Natural killer cell (primary cell): ENCODE data around the gene ETV4. TPM values are rescaled to one million over a fixed set of nuclear protein-coding genes. Genes with fewer than 3 reads are reported as not detected.
A peak's percentile ranks its signal among the peaks of the same experiment; 100 is the strongest.

Experiments used
- ATAC-seq, 3 donors: fragments of 150-1000 bp in 2 of 3; fragments of 200-7000 bp in 1 of 3; cut with Tn5 transposase; 1 replicate in 1 of 3; 2 replicates in 2 of 3; pipeline ENCODE4 v1.10.0; 2021; ENCODE audit warnings: mild to moderate bottlenecking in 2 of 3, moderate library complexity in 2 of 3
- DNase-seq, 2 donors: peaks; one replicate each; pipeline versions ENCODE4 v3.0.0 to v3.0.0-alpha.2; 2013 to 2021; ENCODE audit warnings: mixed read lengths in 1 of 2
- H3K27ac ChIP-seq: one replicate; pipeline ENCODE4 v1.5.1; 2013; ENCODE audit warnings: mild to moderate bottlenecking, low read length
- H3K27me3 ChIP-seq: one replicate; pipeline ENCODE4 v1.6.1; 2013; ENCODE audit warnings: low read length; ENCODE audit not compliant: control insufficient read depth, insufficient read depth
- H3K36me3 ChIP-seq: one replicate; pipeline ENCODE4 v1.6.1; 2013; ENCODE audit warnings: low read length; ENCODE audit not compliant: control insufficient read depth, insufficient read depth
- H3K4me1 ChIP-seq: one replicate; pipeline ENCODE4 v1.6.1; 2013; ENCODE audit warnings: low read length; ENCODE audit not compliant: control insufficient read depth, insufficient read depth
- H3K4me3 ChIP-seq: one replicate; pipeline ENCODE4 v1.5.1; 2013; ENCODE audit warnings: low read length
- H3K9me3 ChIP-seq: one replicate; pipeline ENCODE4 v1.6.1; 2013; ENCODE audit warnings: low read length; ENCODE audit not compliant: control insufficient read depth, insufficient read depth
- H3K27ac Mint-ChIP-seq, 2 donors: one replicate each; pipeline ENCODE4 v1.8.0; 2022; ENCODE audit warnings: mild to moderate bottlenecking in 2 of 2, mixed read lengths in 2 of 2, moderate library complexity in 1 of 2
- H3K27me3 Mint-ChIP-seq, 2 donors: one replicate each; pipeline ENCODE4 v1.8.0; 2022; ENCODE audit warnings: low read depth in 2 of 2, mixed read lengths in 2 of 2
- H3K36me3 Mint-ChIP-seq: one replicate; pipeline ENCODE4 v1.8.0; 2022; ENCODE audit warnings: mixed read lengths
- H3K4me1 Mint-ChIP-seq, 2 donors: one replicate each; pipeline ENCODE4 v1.8.0; 2022; ENCODE audit warnings: mixed read lengths in 2 of 2
- H3K4me3 Mint-ChIP-seq: one replicate; pipeline ENCODE4 v1.8.0; 2022; ENCODE audit warnings: mild to moderate bottlenecking, moderate library complexity, mixed read lengths
- H3K9me3 Mint-ChIP-seq, 2 donors: one replicate each; pipeline ENCODE4 v1.8.0; 2022; ENCODE audit warnings: mixed read lengths in 2 of 2
- CTCF ChIP-seq: fragments of 200-600 bp; IDR thresholded peaks from one replicate; pipeline ENCODE4 v1.8.0; 2022; ENCODE audit warnings: antibody characterized with exemption
- WGBS: methylation state at CpG from one replicate; pipeline ENCODE4 v1.1.7; 2013; ENCODE audit warnings: missing lambda C conversion rate; ENCODE audit not compliant: insufficient coverage; 5-methylcytosine and 5-hydroxymethylcytosine counted together
- intact Hi-C: fragments of 100-400 bp; cut with micrococcal nuclease; formaldehyde crosslinking; loops from one replicate; pipeline ENCODE4 v1.14.2; 2022
- total RNA-seq, 4 donors: library from RNA; stranded (reverse); fragments of 120-200 nt in 1 of 4; gene quantifications; one replicate each; pipeline versions ENCODE4 v1.2.3 to v1.2.4, GENCODE V29; 2013 to 2022

The ETV4 gene
- total RNA-seq, 3 donors from 2014 or later (not counting 1 experiment from before 2014, with no cell fraction given): not detected

GRCh38 chr17:43528319-43528987 lies 17.7 kb downstream of the ETV4 start:
- H3K36me3 ChIP-seq: peaks cover 33% of the 10 kb centered on the region

GRCh38 chr17:43526886-43527648 lies 19.1 kb downstream of the ETV4 start:
- Mint-ChIP-seq H3K27ac (no peak overlapping the region), H3K9me3 (no peaks in the 10 kb centered on the region), H3K27me3 (no peaks in the 10 kb centered on the region), H3K36me3 (no peaks in the 10 kb centered on the region), H3K4me3 (no peak overlapping the region), H3K4me1 (peaks cover 0 to 5% of the 10 kb centered on the region in 2 donors)
- DNase-seq (no peak), ATAC-seq (peak in 1 of 3 donors; percentile 16)
- H3K27ac ChIP-seq: no peak overlapping the region
- H3K27me3 ChIP-seq: no peaks in the 10 kb centered on the region
- peaks cover 40% of the 10 kb centered on the region for H3K36me3 ChIP-seq
- H3K4me1 ChIP-seq: peaks cover 6% of the 10 kb centered on the region
- H3K9me3 ChIP-seq: no peaks in the 10 kb centered on the region
- intact Hi-C loops: no loop called here
- WGBS: 91% methylated on average over 7 of the region's 7 CpGs
- H3K4me3 ChIP-seq: no peak overlapping the region
- TF ChIP-seq CTCF: no peak

More at GRCh38 chr17:43528319-43528987, 17.7 kb downstream of the ETV4 start:
- DNase-seq: no peak
- 97% methylated on average over 13 of the region's 13 CpGs for WGBS
- Mint-ChIP-seq H3K4me3 (no peak overlapping the region), H3K27me3 (no peaks in the 10 kb centered on the region), H3K4me1 (peaks cover 0 to 5% of the 10 kb centered on the region in 2 donors), H3K9me3 (no peaks in the 10 kb centered on the region), H3K36me3 (no peaks in the 10 kb centered on the region), H3K27ac (no peak overlapping the region)
- Histone ChIP-seq H3K9me3 (no peaks in the 10 kb centered on the region), H3K4me3 (no peak overlapping the region), H3K27ac (no peak overlapping the region), H3K4me1 (peaks cover 6% of the 10 kb centered on the region), H3K27me3 (no peaks in the 10 kb centered on the region)
- peak in 1 of 3 donors; percentile 11 for ATAC-seq
- no peak for TF ChIP-seq CTCF
- intact Hi-C loops: no loop called here

GRCh38 chr17:43524945-43525575 lies 21.1 kb downstream of the ETV4 start:
- over 99% methylated on average over 8 of the region's 8 CpGs for WGBS
- H3K27ac ChIP-seq: no peak overlapping the region
- intact Hi-C loops: no loop called here
- Mint-ChIP-seq H3K9me3 (no peaks in the 10 kb centered on the region), H3K27me3 (no peaks in the 10 kb centered on the region), H3K27ac (no peak overlapping the region), H3K4me1 (peaks cover 0 to 9% of the 10 kb centered on the region in 2 donors), H3K36me3 (peaks cover 6% of the 10 kb centered on the region), H3K4me3 (no peak overlapping the region)
- H3K9me3 ChIP-seq: no peaks in the 10 kb centered on the region
- no peak overlapping the region for H3K4me3 ChIP-seq
- ATAC-seq: no peak
- H3K4me1 ChIP-seq: peaks cover 3% of the 10 kb centered on the region
- TF ChIP-seq CTCF: no peak
- H3K27me3 ChIP-seq: no peaks in the 10 kb centered on the region
- peaks cover 58% of the 10 kb centered on the region for H3K36me3 ChIP-seq
- no peak for DNase-seq
